Renal pelvis (tissue), 4 donors: ENCODE results near the gene KRT72. TPM values are rescaled to one million over a fixed set of nuclear protein-coding genes. Genes with fewer than 3 reads are reported as not detected.

Source experiments
- DNase-seq: peaks from one replicate; pipeline ENCODE4 v3.0.0-alpha.2; 2013
- polyA plus RNA-seq, 3 donors: library from polyadenylated mRNA; unstranded; fragments of 120-200 nt; gene quantifications; one replicate each; pipeline ENCODE4 v1.2.1, GENCODE V29; 2013; ENCODE audit not compliant: insufficient read length in 3 of 3

The KRT72 gene
- polyA plus RNA-seq, 3 donors = 0.04 TPM; not detected in 2

DNA sequence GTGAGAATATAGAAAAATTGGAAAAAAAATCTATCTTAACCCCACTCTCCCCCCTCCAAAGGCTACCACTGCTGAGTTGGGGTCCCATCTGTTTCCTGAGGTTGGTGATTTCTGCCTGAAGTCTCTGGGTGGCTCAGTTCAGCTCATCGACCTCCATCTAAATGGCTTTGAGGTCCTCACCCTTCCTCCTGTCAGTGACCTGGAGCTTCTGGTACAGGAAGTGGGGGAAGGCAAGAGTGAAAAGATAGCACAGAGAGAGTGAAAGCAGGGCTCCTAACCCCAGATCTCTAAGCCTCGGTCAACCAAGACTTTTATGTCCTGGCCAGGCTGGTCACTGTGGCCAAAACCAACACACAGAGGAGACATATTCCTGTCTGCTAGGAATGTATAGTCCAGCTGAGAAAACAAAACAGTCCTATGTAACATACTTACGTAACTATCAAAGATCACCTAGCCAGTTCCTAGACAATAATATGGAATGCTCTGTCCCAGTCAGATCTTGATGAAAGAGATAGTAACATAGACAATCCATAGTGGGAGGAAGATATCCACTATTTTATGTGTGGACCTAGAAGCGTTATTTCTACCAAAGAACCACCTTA lies 29.4 kb upstream of the KRT72 start:
- DNase-seq = no peak

DNA sequence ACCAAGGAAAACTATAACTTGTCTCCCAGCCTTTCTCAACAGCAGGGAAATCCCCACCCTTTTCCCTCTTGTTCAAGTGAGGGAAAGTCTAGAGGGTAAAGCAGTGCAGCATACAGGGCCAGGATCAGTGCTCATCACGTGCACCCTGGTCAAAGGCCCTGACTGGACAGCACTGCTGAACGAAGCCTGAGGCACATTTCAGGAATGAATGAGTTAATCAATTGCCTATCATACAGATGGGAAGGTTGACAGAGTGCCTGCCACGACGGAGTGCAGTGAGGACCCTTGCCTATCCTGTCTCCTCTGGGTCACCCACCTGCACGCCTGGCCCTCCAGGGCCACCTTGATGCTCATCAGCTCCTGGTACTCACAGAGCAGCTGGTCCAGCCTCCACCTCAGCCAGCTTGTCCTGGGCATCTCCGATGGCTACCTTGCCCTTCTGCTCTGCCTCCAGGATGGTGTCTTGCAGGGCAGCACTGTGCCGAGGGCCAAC lies 28.8 kb upstream of the KRT72 start:
- DNase-seq = no peak

DNA sequence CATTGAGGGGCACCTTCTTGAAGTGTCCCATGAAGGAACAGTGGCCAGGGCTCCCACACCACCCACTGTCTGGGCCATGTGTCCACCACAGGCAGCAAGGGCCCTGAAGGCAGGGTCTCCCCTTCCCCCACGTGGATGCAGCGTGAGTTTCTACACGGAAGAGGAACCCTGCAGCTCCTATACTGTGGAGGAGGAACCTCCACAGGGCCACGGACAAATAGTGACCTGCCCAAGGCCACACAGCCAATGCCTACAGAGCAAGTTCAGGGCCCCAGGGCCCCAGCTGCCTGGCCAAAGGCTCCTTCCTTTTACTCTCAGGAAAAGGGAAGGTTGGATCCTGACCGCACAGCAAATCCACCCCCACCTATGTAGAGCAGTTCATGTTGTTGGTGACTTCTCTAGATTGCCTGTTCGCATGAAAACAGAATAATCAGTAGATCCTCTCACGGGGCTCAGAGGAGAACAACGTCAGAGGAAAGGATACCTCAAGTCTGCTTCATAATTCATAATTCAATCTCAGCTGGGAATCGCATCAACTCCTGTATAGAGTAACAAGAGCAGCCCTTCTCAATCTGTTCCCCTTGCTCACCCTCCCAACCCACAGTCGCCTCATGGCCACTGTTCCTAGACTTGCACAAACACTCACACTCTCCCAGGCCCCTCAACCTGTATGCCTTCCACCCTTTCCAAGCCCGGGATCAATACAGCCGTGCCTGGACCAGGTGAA lies 28.2 kb upstream of the KRT72 start:
- no peak for DNase-seq

DNA sequence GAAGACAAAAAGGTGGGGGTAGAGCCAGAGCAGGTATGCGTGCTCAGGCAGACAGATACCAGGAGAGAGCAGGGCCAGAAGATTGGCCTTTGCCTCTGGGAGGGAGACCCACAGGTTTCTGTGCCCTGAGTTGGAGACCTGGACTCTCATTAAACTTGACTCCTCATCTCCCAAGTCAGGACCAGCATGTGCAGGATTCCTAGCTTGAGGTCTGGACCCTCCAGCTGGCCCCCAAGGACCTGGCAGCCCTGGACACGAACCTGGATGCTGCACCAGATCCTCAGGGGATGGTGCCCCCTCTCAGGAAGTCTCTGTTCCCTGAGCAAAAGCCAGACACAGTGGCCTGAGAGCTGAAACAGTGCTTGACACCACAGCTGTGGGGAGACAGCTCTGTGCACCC lies 27.6 kb upstream of the KRT72 start:
- no peak for DNase-seq

DNA sequence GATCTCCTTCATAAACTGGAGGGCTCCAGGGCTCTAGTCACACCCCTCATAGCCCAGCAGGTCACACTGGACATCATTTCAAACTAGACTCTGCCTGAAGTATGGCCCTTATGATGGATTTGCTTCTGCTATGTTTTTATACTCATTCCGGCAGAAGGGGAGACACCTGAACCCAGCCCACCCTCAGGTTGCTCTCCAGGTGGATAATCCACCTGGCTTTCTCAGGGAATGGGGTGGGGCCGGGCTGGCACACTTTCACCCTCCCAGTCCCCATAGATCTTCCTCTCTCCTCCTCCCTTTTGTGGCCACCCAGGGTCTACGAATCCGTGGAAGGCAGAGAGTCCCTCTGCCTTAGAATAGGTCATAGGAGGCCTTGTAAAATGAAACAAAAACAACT lies 26.8 kb upstream of the KRT72 start:
- no peak for DNase-seq

DNA sequence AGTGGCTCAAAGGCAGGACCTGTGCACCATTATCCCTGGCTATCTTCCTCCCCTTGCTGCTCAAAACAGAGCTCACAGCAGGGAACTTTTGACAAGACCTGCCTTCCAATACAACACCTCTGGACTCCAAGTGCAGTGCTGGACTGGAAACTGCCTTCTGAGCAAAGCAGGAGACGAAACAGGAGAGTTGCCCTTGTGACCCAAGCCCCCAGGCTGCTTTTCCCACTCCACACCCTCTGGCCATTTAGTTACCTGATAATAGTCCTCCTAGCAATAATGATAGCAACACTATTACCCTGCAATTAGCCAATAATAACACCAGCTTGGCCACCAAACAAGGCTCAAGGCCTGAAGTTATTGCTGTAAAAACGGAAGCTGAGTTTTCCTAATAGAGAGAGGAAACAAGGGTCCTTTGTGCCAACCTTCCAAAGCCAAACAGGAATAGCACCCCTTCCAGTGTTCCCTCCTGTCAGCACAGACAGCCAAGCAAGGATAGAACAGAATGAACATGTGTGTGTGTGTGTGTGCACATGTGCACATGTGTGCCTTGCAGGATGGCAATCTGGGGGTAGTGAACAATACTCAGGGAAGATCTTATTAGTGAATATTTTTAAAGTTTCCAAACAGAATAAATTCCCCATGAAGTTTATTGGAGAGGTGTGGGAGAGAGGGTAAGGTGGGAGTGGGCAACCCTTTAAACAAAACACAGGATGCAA lies 26.3 kb upstream of the KRT72 start:
- no peak for DNase-seq

DNA sequence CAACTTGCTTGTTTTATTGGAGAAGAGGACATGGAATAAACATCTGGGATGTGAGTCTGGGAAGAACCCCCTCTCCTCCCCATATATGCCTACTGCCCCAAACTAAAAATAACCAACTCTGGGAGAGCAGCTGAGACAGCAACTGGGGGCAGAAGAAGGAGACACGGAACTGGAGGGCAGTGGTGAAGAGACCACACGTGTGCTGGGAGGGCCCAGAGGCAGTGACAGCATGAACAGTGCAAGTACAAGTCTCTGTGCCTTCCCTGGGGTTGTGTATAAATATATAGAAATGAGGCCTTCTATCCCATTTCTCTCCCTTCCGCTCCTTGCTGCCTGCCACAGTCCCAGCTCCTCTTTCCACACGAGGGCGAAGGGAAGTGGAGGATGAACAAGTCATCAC lies 21.1 kb upstream of the KRT72 start:
- DNase-seq = no peak

DNA sequence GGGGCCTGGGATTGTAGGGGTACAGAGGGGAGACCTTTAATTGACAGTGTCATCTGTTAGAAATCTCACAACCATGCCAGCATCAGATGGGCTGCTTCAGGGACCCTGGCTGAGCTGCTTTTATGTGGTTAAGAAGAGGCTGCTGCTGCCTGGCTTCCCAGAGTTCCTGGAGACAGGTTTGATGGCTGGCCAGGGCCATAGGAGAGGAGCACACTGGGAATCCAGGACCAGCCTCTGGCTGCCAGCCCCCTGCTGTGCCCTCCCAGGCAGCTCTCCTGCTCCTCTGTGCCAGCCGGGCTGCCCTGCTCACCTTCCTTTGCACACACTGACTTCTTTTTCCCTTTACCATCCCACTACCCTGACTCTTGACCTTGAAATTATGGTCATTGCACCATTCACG lies 17.6 kb upstream of the KRT72 start:
- no peak for DNase-seq

DNA sequence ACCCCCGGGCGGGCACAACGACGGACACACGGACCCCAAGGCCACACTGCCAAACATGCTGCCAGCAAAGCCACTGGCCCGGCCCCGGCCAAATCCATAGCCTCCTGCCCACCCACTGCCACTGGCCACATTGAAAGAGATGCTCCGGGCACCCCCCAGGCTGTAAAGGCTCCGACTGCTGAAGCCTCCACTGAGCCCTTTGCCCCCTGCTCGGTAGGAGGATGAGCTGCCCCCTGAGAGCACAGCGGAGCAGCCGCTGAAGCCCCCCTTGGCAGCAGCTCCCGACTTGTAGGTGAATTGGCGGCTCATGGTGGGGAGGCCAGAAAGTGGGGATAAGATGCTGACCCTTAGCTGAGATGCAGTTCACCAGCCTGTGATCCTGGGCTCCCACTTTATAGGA lies 17.0 kb upstream of the KRT72 start, which contains the start of gene KRT73:
Gene KRT73, minus strand, starts transcription at position 344 of the 400 bp plus-strand sequence. Its CDS starts 35 bp downstream, at position 309.
- DNase-seq = no peak

DNA sequence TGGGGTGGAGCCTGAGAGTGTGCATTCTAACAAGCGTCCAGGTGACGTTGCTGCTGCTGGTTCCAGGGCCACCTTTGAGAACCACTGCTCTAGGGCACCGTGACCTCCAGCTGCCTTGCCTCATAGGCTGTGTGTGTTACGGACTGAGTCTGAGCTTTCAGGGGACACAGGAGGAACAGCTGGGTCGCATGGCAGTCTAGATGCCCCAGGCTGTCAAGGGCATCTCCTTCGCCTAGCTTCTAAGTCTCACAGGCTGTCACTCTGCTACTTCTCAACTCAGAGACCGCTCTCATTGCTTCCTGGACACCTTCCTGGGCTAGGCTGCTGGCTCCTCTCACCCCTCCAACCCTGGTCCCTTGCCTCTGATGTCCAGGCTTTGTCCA lies 16.1 kb upstream of the KRT72 start:
- DNase-seq = no peak

DNA sequence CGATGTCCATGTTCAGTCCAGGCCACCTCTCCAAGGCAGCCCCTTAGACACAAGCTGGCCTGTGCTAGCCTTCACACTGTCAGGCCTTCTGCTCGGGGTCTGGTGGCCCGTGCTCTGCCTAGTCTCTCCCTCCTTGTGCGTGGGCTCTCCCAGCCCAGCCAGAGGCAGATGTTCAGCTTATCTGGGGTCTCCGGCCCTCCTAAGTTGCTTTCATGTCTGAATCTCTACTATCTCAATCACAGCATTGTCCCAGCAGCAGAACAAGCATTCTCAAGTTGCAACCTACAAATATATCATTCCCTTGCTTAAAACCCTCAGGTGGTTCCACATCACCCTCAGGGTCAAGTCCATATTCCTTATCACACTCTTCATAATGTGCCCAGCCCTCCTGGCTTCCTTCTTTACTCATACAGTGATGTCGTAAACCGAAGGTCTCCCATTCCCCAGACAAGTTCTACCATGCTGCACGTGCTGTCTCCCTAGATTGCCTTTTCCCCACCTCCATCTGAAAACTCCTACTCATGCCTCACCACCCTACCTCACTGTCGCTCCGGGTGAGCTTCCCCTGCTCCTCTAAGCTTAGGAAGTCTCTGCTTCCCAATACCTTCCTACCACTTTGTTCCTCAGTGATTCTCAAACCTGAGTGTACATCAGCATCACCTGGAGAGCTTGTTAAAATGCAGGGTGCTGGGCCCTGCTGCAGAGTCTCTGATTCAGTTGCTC lies 15.6 kb upstream of the KRT72 start:
- no peak for DNase-seq

DNA sequence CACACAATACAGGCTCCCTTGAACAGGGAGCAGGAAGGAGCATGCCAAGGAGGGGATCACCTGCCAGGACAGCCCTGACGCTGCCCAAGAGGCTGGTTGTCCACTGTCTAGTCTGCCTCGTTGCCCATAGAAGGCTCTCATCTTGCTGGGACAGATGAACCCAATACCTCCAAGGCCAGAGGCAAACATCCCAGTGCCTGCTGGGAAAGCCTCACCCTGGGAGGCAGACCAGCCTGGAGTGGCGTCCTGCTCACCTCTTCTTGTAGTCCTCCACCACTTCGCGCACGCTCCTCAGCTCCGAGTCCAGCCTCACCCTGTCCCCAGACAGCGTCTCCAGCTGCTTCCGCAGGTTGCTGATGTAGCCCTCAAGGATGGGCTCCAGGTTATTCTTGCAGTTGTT lies 14.6 kb upstream of the KRT72 start:
- DNase-seq = no peak

DNA sequence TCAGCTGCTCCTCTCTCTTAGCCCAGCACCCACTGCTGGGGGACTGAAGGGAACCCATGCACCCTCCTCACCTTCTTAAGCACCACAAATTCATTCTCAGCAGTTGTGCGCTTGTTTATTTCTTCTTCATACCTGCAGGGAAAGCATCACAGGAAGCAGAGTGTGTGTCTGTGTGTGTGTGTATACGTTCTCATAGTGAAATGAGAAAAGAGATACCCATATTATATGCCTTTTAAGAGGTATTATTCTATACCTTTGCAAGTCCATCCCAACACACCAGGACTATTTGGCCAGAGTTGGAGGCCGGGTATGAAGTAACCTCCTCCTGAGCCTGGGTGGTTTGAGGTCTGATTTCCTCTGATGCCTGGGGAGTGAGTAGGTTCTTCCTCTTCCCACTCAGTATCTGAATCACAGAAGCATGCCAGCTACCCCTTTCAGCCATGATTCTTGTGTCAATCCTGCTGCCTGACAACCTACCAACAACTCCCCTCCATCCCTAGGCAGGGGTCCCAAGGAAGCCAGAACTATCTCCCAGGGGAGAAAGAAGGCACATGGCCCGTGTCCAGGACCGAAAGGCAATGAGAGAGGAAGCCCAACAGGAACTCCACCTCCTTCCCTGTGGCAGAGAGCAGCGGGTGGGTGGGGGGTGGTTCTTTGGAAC lies 14.1 kb upstream of the KRT72 start:
- DNase-seq = no peak

DNA sequence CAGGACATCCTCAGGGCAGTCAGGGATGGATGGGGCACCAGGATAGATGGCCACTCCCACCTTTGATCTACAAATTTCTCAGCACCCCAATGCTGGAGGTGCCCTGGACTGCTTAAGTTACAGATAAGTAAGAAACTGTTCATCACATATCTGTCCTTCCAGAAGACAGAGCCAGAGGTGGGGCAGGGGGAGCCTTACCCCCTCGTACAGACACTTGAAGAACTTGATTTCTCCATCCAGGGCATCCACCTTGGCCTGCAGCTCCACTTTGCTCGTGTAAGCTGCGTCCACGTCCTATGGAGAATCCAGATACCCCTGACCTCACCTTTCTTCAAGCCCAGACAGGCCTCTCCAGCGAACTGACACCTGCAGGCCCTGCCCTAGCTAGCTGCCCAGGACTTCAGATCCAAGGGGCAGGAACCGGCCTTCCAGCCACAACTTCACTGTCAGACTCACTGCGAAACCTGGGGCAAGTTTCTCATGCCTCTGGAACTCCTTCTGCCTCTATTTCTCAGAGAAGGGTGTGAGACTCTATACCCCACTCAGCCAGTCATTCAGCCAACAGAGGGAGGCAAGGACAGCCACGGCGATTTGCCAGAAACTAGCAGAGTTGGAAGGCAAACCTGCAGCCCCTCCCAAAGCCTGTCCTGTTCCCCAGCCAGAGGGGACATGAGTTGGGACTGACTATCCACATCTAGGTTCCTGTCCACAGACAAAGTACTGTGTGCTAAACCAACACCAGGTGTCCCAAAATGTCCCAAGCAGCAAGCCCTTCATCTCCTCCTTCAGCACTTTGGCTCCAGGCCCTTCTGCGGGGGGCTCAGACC lies 13.3 kb upstream of the KRT72 start:
- no peak for DNase-seq

DNA sequence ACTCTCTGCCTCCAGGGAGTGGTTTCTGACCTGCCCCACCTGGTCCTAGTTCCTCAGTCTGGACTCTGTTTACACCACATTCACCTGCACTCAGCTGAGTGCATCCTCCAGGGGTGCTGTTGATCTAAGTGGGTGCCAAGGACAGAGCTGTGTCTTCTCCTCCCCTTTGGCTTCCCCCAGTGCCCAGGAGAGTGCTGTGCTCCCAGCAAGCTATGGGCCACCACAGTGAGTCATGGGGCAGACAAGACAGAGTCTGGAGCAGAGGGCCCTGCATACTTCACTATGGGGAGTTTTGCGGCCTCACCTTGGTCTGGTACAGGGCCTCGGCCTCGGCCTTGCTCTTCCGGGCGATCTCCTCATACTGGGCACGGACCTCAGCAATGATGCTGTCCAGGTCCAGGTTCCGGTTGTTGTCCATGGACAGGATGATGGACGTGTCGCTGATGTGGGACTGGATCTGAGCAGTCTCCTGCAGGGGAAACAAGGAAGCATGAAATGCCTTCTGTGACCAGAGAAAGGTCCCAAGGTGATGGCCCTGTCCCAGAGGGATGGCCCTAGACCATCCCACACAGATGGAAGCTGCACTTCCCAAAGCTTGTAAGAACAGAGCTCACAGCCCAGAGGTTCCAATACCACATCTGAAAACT lies 12.2 kb upstream of the KRT72 start:
- DNase-seq = no peak

DNA sequence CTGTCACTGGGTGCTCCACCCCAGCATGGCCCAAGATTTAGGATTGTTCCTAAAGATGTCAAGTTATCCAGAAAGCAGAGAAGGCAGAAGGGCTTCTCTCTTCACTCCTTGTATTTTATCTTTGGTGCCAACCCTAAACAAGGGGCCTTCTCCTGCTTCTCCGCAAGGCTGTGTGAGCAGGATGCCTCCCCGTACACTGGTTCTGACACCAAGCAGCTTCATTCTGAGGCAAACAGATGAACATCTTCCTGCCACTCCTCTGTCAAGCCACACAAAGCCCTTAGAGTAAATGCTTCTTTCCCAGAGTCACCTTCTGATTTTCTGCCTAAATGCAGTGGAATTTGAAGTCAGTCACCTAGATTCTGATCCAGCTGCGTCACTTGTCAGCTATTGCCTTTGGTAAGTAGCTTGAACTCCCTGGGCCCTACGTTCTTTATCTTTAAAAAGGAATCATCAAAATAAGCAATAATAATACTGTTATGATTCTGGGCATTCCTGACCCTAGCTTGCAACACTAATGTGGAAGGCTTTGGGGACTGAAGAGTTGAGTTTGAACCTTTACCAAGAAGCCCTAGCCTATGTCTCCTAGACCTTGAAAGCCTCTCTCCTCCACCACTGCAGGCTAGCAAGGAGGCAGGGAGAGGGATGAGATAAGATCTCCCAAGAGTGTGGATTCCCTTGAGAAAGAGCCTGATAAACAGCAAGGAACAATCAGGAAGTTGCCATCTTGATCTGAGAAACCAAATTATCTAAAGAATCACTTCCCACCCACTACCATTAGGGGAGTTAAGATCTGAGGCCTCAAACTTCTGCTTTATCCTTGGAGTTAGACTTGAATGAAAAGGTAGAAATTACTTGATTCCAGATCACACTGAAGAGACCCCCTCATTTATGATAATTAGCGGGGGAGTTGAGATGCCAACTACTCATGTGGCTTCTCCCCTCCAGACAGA lies 11.4 kb upstream of the KRT72 start:
- no peak for DNase-seq

DNA sequence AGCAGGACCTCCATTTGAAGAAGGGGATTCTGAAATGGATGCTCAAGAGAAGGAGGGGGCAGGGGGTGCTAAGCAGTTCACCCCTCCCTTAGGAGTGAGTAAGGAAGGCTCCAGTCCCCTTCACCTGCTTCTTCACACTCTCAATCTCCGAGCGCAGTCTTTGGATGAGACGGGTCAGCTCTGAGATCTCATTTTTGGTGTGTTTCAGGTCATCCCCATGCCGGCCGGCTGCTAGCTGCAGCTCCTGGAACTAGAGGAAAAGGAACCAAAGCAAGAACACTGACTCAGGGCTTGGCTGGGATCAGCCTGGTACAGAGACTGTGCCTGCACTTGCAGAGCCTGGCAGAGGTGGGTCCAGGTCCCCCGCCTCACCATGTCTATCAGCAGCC lies 9.8 kb upstream of the KRT72 start:
- no peak for DNase-seq

DNA sequence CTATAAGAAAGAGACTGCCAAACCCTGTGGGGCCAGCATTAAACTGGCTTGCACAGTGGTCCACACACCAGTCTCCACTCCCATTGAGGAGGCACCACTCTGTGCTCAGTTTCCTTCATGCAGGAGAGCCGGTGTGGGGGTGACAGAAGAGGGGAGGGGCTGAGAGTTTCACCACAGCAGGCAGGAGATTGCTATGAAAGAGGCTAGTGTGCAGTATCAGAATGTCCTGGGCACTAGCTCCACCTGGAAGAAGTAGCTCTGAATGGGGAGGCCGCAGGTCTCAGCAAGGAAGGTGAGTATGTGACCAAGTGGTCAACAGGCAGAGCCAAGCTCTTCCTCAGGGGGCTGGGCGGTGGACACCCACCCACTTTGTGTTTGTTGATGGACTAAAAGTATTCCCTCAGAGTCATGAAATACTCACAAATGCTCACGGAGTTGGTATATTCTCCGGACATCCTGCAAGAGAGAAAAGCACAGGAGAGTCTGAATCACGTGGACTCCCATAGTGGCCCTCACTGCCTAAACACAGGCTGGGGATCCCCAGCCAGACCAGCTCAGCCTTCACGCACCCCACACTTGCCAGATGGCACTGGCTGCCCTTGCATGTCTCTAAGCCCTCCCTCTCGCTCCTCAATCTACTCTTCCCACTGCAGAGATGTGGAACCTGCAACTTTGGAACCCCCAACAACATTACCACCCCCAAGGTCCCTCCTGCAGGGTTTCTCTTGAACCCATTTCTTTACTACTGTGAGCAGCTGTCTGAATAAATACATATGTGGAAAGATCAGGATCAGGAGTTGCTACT lies 7.8 kb upstream of the KRT72 start:
- DNase-seq = no peak
